H9 (cell line): ENCODE measurements around the gene CHPF. TPM values are rescaled to one million over a fixed set of nuclear protein-coding genes. Genes with fewer than 3 reads are reported as not detected.

Source experiments
- DNase-seq: peaks from one replicate; pipeline ENCODE4 v3.0.0-alpha.2; 2017
- H2AFZ ChIP-seq: one replicate; pipeline ENCODE4 v1.6.1; 2013; ENCODE audit warnings: mild to moderate bottlenecking, low read length, control low read depth, moderate library complexity
- H2AK5ac ChIP-seq: 2 replicates; pipeline ENCODE4 v1.6.1; 2013; ENCODE audit warnings: low read length, control low read depth, mixed read lengths; ENCODE audit not compliant: insufficient read length
- H2BK120ac ChIP-seq: one replicate; pipeline ENCODE4 v1.6.1; 2013; ENCODE audit warnings: low read depth, mild to moderate bottlenecking, low read length, control low read depth, inconsistent platforms; ENCODE audit not compliant: poor library complexity, severe bottlenecking
- H2BK12ac ChIP-seq: 2 replicates; pipeline ENCODE4 v1.6.1; 2013; ENCODE audit warnings: low read length, control low read depth, mixed read lengths, low read depth; ENCODE audit not compliant: insufficient read length
- H2BK15ac ChIP-seq: 2 replicates; pipeline ENCODE4 v1.6.1; 2013; ENCODE audit warnings: low read depth, low read length, control low read depth
- H2BK20ac ChIP-seq: one replicate; pipeline ENCODE4 v1.6.1; 2013; ENCODE audit warnings: low read depth, mild to moderate bottlenecking, low read length, control low read depth, inconsistent platforms; ENCODE audit not compliant: poor library complexity, severe bottlenecking
- H2BK5ac ChIP-seq: 2 replicates; pipeline ENCODE4 v1.6.1; 2013; ENCODE audit warnings: low read length, control low read depth, mixed read lengths; ENCODE audit not compliant: insufficient read length
- H3K14ac ChIP-seq: 2 replicates; pipeline ENCODE4 v1.6.1; 2013; ENCODE audit warnings: low read length, control low read depth; ENCODE audit not compliant: insufficient read depth
- H3K18ac ChIP-seq: 2 replicates; pipeline ENCODE4 v1.6.1; 2013; ENCODE audit warnings: low read depth, mild to moderate bottlenecking, mixed read lengths, low read length, control low read depth; ENCODE audit not compliant: insufficient read length
- H3K23ac ChIP-seq: 2 replicates; pipeline ENCODE4 v1.6.1; 2013; ENCODE audit warnings: low read length, control low read depth, mixed read lengths, low read depth; ENCODE audit not compliant: insufficient read length
- H3K23me2 ChIP-seq: 2 replicates; pipeline ENCODE4 v1.6.1; 2013; ENCODE audit warnings: low read depth, mild to moderate bottlenecking, mixed read lengths, low read length, control low read depth; ENCODE audit not compliant: insufficient read length, poor library complexity, severe bottlenecking
- H3K27ac ChIP-seq: 2 replicates; pipeline ENCODE4 v1.5.1; 2013; ENCODE audit warnings: low read length, control low read depth, mixed read lengths, low read depth; ENCODE audit not compliant: insufficient read length
- H3K27me3 ChIP-seq: 2 replicates; pipeline ENCODE4 v1.6.1; 2013; ENCODE audit warnings: low read length, control low read depth, inconsistent platforms; ENCODE audit not compliant: insufficient read depth
- H3K4ac ChIP-seq: 2 replicates; pipeline ENCODE4 v1.6.1; 2013; ENCODE audit warnings: low read depth, mild to moderate bottlenecking, control low read depth, inconsistent platforms, low read length, moderate library complexity
- H3K4me1 ChIP-seq: 2 replicates; pipeline ENCODE4 v1.6.1; 2013; ENCODE audit warnings: low read length, control low read depth, inconsistent platforms; ENCODE audit not compliant: insufficient read depth
- H3K4me2 ChIP-seq: 2 replicates; pipeline ENCODE4 v1.6.1; 2013; ENCODE audit warnings: low read length, control low read depth, mixed read lengths; ENCODE audit not compliant: insufficient read length, insufficient read depth
- H3K56ac ChIP-seq: 2 replicates; pipeline ENCODE4 v1.6.1; 2013; ENCODE audit warnings: low read depth, mild to moderate bottlenecking, mixed read lengths, low read length, control low read depth; ENCODE audit not compliant: insufficient read length
- H3K79me1 ChIP-seq: 2 replicates; pipeline ENCODE4 v1.6.1; 2013; ENCODE audit warnings: low read depth, mild to moderate bottlenecking, moderate library complexity, low read length, control low read depth, inconsistent platforms; ENCODE audit not compliant: insufficient read depth, poor library complexity, severe bottlenecking
- H3K79me2 ChIP-seq: 2 replicates; pipeline ENCODE4 v1.6.1; 2013; ENCODE audit warnings: low read length, control low read depth, inconsistent platforms; ENCODE audit not compliant: insufficient read depth
- H3K9ac ChIP-seq: 2 replicates; pipeline ENCODE4 v1.6.1; 2013; ENCODE audit warnings: low read length, control low read depth, mixed read lengths; ENCODE audit not compliant: insufficient read length; ENCODE audit errors: extremely low read depth
- H3K9me3 ChIP-seq: one replicate; pipeline ENCODE4 v1.6.1; 2013; ENCODE audit warnings: low read depth, low read length, inconsistent platforms; ENCODE audit not compliant: control insufficient read depth
- H3T11ph ChIP-seq: one replicate; pipeline ENCODE4 v1.6.1; 2013; ENCODE audit warnings: mild to moderate bottlenecking, low read length, control low read depth, inconsistent platforms
- H4K20me1 ChIP-seq: one replicate; pipeline ENCODE4 v1.6.1; 2013; ENCODE audit not compliant: control insufficient read depth, insufficient read length, insufficient read depth
- H4K5ac ChIP-seq: 2 replicates; pipeline ENCODE4 v1.6.1; 2013; ENCODE audit warnings: low read depth, mild to moderate bottlenecking, mixed read lengths, low read length, control low read depth; ENCODE audit not compliant: insufficient read length
- H4K8ac ChIP-seq: replicated peaks from 2 replicates; pipeline ENCODE4 v1.6.1; 2013; ENCODE audit warnings: low read length, control low read depth, mixed read lengths, low read depth; ENCODE audit not compliant: insufficient read length
- H4K91ac ChIP-seq: 2 replicates; pipeline ENCODE4 v1.6.1; 2013; ENCODE audit warnings: low read depth, mild to moderate bottlenecking, moderate library complexity, mixed read lengths, low read length, control low read depth; ENCODE audit not compliant: insufficient read length
- H3K27ac Mint-ChIP-seq, 3 experiments: 2 replicates in 2 of 3; 3 replicates in 1 of 3; pipeline ENCODE4 v1.8.0; 2020 to 2021; ENCODE audit warnings: mixed read lengths in 3 of 3, mild to moderate bottlenecking in 1 of 3, moderate library complexity in 1 of 3
- H3K27me3 Mint-ChIP-seq: 2 replicates; pipeline ENCODE4 v1.8.0; 2021; ENCODE audit warnings: low read depth, mild to moderate bottlenecking, moderate library complexity, mixed read lengths
- H3K36me3 Mint-ChIP-seq, 3 experiments: 2 replicates in 2 of 3; 3 replicates in 1 of 3; pipeline ENCODE4 v1.8.0; 2020 to 2021; ENCODE audit warnings: low read depth in 3 of 3, mixed read lengths in 3 of 3; ENCODE audit not compliant: insufficient read depth in 1 of 3
- H3K4me1 Mint-ChIP-seq, 2 experiments: 2 replicates each; pipeline ENCODE4 v1.8.0; 2020; ENCODE audit warnings: mixed read lengths in 2 of 2
- H3K4me3 Mint-ChIP-seq, 2 experiments: 2 replicates in 1 of 2; 3 replicates in 1 of 2; pipeline ENCODE4 v1.8.0; 2020 to 2021; ENCODE audit warnings: mild to moderate bottlenecking in 2 of 2, mixed read lengths in 2 of 2, moderate library complexity in 1 of 2
- H3K9me3 Mint-ChIP-seq, 2 experiments: 2 replicates in 1 of 2; 3 replicates in 1 of 2; pipeline ENCODE4 v1.8.0; 2020; ENCODE audit warnings: mild to moderate bottlenecking in 2 of 2, mixed read lengths in 2 of 2, moderate library complexity in 1 of 2
- CTCF ChIP-seq: fragments of 200-600 bp; sonication (generic); conservative IDR thresholded peaks from 3 replicates; pipeline ENCODE4 v1.8.0; 2021; ENCODE audit warnings: antibody characterized with exemption, mild to moderate bottlenecking
- WGBS: extraction: QIAGEN DNeasy Blood & Tissue Kit; methylation state at CpG from one replicate; pipeline ENCODE4 v1.1.7; 2013; ENCODE audit warnings: missing lambda C conversion rate, low lambda C conversion rate, mixed read lengths; ENCODE audit not compliant: insufficient read length; ENCODE audit errors: extremely low coverage; 5-methylcytosine and 5-hydroxymethylcytosine counted together
- total RNA-seq: library from RNA; stranded (reverse); gene quantifications from 2 replicates; pipeline ENCODE4 v1.2.1, GENCODE V29; 2021

Gene CHPF
- total RNA-seq, 1 experiment from 2014 or later = 46.5 TPM

GRCh38 chr2:219541611-219542180, 1.9 kb downstream of the CHPF start:
- no peak overlapping the region for H2AFZ ChIP-seq
- no peaks in the 10 kb centered on the region for H3K27me3 ChIP-seq
- no peak overlapping the region for H2BK12ac ChIP-seq
- H3K4me3 Mint-ChIP-seq = peak overlapping the region; percentile 87 to 94
- no peak overlapping the region for H2BK120ac ChIP-seq
- no peak overlapping the region for H4K91ac ChIP-seq
- peaks cover 0 to 4% of the 10 kb centered on the region in 2 experiments; a peak in 1 of 5 replicates for H3K9me3 Mint-ChIP-seq
- H3K56ac ChIP-seq = no peak overlapping the region
- peaks cover 27% of the 10 kb centered on the region for H3K27me3 Mint-ChIP-seq
- H3K23ac ChIP-seq = no peak overlapping the region
- no peaks in the 10 kb centered on the region for H3K79me1 ChIP-seq
- H3K27ac ChIP-seq = no peak overlapping the region
- peaks cover 16% of the 10 kb centered on the region for H3K23me2 ChIP-seq
- no peak overlapping the region for H2BK5ac ChIP-seq
- no peak overlapping the region for H2AK5ac ChIP-seq
- H3K4me2 ChIP-seq = peak overlapping the region; percentile 94
- H3K9me3 ChIP-seq = no peaks in the 10 kb centered on the region
- no peak overlapping the region for H3K4ac ChIP-seq
- H3K14ac ChIP-seq = no peak overlapping the region
- peak; percentile 100 for TF ChIP-seq CTCF
- WGBS = no CpG with 5 or more reads among the region's 48 CpGs
- no peak overlapping the region for H2BK15ac ChIP-seq
- no peak overlapping the region for H3K9ac ChIP-seq
- H2BK20ac ChIP-seq = no peak overlapping the region
- no peaks in the 10 kb centered on the region for H4K20me1 ChIP-seq
- H3K36me3 Mint-ChIP-seq = peaks cover 18 to 31% (median 21%) of the 10 kb centered on the region in 3 experiments
- H3K18ac ChIP-seq = no peak overlapping the region
- peaks cover 39 to 40% of the 10 kb centered on the region in 2 experiments for H3K4me1 Mint-ChIP-seq
- H4K8ac ChIP-seq = no peak overlapping the region
- H3K79me2 ChIP-seq = no peaks in the 10 kb centered on the region
- no peak overlapping the region for H3T11ph ChIP-seq
- no peak overlapping the region for H4K5ac ChIP-seq
- DNase-seq = peak; percentile 95
- peaks cover 8% of the 10 kb centered on the region; the same call in 1 of the 2 replicates for H3K4me1 ChIP-seq
- H3K27ac Mint-ChIP-seq = peak overlapping the region in 1 of 3 experiments; percentile 73; a peak in 1 of 7 replicates
